LNCaP clone FGC (cell line): ENCODE data around the gene SIGMAR1.
"Not testable (repeated sequence)": the region's sequence is repeated elsewhere in the genome, so short reads cannot be mapped to it uniquely, and the experiment has no call there.

Source experiments
- DNase-seq: peaks from one replicate; pipeline ENCODE4 v3.0.0-alpha.2; 2011; ENCODE audit warnings: low read depth
- H3K4me3 ChIP-seq: 2 replicates; pipeline ENCODE4 v1.5.1; 2011; ENCODE audit warnings: mild to moderate bottlenecking, low read depth, low read length, control low read depth
- TF ChIP-seq, protein P1 (sequence below): IDR thresholded peaks from 2 replicates; pipeline ENCODE4 v1.5.1; 2012; ENCODE audit warnings: mild to moderate bottlenecking; ENCODE audit not compliant: control insufficient read depth, insufficient read depth; ENCODE audit errors: extremely low read depth

Gene SIGMAR1

DNA sequence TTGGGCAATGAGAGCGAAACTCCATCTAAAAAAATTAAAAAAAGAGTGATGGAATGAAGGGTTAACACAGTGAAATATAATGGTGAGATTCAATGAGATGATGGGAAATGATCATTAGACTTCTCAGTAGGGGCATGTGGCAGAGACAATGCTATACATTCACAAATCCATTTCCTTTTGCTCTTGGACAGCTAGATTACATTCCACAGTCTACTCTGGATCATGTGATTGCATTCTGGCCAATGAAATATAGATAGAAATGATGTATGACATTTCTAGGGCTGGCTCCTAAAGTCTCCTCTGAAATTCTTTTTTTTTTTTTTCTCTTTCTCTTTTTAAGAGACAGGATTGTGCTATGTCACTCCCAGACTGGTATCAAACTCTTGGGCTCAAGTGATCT, 5.1 kb upstream of the SIGMAR1 start:
- no peak overlapping the region for H3K4me3 ChIP-seq
- TF ChIP-seq, protein P1, sequence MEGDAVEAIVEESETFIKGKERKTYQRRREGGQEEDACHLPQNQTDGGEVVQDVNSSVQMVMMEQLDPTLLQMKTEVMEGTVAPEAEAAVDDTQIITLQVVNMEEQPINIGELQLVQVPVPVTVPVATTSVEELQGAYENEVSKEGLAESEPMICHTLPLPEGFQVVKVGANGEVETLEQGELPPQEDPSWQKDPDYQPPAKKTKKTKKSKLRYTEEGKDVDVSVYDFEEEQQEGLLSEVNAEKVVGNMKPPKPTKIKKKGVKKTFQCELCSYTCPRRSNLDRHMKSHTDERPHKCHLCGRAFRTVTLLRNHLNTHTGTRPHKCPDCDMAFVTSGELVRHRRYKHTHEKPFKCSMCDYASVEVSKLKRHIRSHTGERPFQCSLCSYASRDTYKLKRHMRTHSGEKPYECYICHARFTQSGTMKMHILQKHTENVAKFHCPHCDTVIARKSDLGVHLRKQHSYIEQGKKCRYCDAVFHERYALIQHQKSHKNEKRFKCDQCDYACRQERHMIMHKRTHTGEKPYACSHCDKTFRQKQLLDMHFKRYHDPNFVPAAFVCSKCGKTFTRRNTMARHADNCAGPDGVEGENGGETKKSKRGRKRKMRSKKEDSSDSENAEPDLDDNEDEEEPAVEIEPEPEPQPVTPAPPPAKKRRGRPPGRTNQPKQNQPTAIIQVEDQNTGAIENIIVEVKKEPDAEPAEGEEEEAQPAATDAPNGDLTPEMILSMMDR, result no peak
- no peak for DNase-seq

DNA sequence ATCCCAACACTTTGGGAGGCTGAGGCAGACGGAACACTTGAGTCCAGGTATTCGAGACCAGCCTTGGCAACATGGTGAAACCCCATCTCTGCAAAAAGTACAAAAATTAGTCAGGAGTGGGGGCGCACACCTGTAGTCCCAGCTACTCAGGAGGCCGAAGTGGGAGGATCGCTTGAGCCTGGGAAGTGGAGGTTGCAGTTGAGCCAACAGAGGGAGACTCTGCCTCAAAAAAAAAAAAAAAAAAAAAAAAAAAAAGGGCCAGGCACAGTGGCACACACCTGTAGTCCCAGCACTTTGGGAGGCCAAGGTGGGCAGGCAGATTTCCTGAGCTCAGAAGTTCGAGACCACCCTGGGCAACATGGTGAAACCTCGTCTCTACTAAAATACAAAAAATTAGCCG, 1.7 kb upstream of the SIGMAR1 start:
- H3K4me3 ChIP-seq, DNase-seq: not testable (repeated sequence)

DNA sequence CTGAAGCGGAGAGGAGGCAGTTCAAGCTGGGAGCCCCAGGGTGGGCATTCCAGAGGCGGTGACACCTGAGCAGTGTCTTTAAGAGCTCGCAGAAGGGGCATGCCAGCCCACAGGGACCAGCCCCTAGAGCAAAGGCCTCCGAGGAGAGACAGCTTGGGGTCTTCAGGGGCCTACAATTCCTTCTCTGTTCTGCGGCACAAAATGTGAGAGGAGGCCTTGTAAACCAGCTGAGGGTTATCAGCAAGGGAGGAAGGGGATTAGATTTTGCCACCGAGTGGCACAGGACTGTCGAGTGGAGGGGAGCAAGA, 505 bp upstream of the SIGMAR1 start:
- peak overlapping the region; percentile 83 for H3K4me3 ChIP-seq
- TF ChIP-seq, protein P1, result no peak
- no peak for DNase-seq

DNA sequence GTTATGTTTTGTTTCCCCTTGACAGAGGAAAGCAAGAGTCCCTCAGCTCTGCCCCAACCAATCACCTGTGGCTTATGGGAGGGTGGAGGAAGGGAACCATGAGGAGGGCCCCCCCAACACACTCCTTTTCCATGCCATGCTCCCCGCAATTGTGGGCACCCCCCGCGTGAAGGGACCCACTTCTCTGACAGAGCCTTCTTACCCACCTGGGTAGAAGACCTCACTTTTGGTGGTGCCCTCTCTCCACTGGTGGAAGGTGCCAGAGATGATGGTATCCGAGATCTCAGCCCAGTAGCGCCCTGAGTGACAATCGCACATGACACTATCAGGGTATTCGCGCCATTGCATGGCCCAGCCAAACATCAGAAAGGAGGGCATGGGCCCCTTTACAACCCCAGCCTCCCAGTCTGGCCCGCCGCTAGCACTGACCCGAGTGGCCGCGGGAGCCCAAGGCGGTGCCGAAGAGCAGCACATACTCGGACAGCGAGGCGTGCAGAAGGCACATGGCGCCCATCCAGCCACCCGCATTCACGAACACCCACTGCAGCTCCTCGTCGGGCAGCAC, 714 bp downstream of the SIGMAR1 start:
- H3K4me3 ChIP-seq, result peak overlapping the region; percentile 83
- no peak for DNase-seq
- TF ChIP-seq, protein P1, result no peak

DNA sequence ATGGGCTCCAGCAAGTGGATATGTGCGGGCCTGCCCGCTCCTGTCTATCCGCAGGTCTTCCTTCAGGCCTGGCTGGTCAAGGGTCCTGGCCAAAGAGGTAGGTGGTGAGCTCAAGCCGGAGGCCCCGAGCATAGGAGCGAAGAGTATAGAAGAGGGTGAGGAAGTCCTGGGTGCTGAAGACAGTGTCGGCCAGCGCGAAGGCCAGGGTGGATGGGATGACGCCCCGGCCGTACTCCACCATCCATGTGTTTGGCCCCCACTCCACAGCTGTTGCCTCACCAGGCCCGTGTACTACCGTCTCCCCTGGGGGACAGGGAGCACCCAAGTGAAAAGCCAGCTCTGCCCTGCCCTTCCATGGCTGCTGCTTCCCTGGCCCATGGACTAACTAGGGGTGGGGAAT, 2.0 kb downstream of the SIGMAR1 start:
- TF ChIP-seq, protein P1, result no peak
- H3K4me3 ChIP-seq, result peak overlapping the region; percentile 83

DNA sequence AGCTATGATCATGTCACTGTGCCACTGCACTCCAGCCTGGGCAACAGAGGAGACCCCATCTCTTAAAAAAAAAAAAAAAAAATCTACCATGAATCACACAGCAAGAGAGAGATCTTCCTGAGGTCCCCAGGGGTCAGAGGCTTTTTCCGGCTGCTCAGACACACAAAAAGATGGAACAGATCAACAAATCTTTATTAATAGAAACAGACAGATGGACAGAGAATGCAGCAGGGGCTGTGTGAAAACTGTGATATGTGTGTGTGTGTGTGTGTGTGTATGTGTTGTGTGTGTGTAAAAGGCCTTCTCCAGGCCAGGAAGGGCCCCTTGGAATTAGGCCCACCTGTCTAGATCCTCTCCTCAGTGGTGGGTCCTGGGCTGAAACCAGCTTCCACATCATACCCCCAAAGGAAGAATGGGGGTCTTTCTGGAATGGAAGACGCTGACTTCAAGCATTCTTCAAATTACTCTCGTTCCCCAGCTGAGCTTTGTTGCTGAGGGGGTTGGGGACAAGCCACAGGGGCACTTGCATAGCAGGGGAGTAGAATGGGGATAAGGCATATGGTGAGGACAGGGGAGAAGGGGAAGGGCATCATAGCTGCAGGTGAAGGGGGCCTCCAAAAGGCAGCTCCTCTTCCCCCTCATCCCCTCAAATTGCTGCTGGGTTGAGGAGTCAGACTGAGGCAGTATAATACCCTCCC, 2.9 kb downstream of the SIGMAR1 start:
- no peak overlapping the region for H3K4me3 ChIP-seq
- no peak for DNase-seq
- TF ChIP-seq, protein P1, result no peak

More for the DNA sequence above, 2.0 kb downstream of the SIGMAR1 start:
- no peak for DNase-seq

DNA sequence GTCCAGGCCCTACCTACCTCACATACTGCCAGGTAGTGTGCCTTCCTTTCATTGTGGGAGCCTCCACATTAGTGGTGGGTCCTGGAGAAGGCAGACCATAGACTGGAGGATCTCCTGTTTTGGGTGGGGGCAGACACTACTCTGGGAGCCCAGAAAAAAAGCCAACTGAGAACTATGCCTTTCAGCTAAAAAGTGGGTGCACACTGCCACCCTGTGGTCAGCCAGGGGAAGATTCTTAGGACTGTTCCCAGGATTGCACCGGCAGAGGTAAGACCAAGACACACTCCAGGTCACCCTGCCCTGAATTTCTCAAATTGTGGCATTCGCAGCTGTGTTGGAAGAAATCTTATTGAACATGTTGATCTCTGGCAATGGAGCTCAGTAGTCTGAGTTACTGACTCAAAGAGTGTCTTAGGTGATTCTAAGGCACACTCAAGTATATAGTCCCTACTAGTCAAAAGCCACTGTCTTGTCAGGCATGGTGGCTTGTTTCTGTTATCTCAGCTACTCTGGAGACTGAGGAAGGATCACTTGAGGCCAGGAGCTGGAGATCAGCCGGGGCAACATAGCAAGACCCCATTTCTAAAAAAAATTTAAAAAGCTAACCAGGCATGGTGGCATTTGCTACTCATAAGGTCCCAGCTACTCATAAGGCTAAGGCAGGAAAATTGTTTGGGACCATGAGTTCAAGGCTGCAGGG, 3.6 kb downstream of the SIGMAR1 start:
- peak; percentile 28 for DNase-seq
- no peak overlapping the region for H3K4me3 ChIP-seq
- TF ChIP-seq, protein P1, result peak; percentile 89
